NCI-H128 (cell line): Measurements from ENCODE around the gene RBM14.
A peak's percentile ranks its signal among the peaks of the same experiment; 100 is the strongest.
"Not testable (repeated sequence)": the region's sequence is repeated elsewhere in the genome, so short reads cannot be mapped to it uniquely, and the experiment has no call there.

ENCODE experiments used
- DNase-seq: peaks from one replicate; lab custom pipeline; 2025; ENCODE audit not compliant: unreplicated experiment; lab: John Stamatoyannopoulos, UW

RBM14 gene, protein sequence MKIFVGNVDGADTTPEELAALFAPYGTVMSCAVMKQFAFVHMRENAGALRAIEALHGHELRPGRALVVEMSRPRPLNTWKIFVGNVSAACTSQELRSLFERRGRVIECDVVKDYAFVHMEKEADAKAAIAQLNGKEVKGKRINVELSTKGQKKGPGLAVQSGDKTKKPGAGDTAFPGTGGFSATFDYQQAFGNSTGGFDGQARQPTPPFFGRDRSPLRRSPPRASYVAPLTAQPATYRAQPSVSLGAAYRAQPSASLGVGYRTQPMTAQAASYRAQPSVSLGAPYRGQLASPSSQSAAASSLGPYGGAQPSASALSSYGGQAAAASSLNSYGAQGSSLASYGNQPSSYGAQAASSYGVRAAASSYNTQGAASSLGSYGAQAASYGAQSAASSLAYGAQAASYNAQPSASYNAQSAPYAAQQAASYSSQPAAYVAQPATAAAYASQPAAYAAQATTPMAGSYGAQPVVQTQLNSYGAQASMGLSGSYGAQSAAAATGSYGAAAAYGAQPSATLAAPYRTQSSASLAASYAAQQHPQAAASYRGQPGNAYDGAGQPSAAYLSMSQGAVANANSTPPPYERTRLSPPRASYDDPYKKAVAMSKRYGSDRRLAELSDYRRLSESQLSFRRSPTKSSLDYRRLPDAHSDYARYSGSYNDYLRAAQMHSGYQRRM

GRCh38 chr11:66616379-66617154 lies at the start of gene RBM14:
Gene RBM14 (plus strand): TSS chr11:66616630. CDS start chr11:66616721, 91 bp downstream.
- DNase-seq: peak; percentile 98

DNA sequence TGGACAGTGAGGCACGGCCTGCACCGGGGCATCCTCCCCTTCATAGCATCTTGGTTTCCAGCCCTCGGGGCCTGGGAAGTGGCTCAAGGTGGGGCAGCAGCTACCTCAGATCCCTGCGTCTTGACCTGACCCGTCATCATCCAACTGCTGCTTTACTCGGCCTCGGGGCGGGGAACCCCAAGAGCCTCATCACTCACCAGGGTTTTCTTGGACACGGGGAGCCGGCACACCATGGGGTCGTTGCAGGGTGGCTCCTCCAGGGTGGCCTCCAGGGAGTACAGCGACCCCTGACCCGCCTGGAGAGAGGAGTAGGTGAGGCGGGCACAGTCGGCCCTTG lies 48.7 kb upstream of the RBM14 start:
- DNase-seq: no peak

- peak; percentile 52 for DNase-seq
Measured at GRCh38 chr11:66568124-66568916, 48.1 kb upstream of the RBM14 start, which contains the start of gene CTSF. Gene CTSF (minus strand): TSS chr11:66568606. CDS start chr11:66568486, 120 bp downstream.

- no peak for DNase-seq
Measured at GRCh38 chr11:66569076-66569475, 47.4 kb upstream of the RBM14 start.

GRCh38 chr11:66570079-66570849 lies 46.2 kb upstream of the RBM14 start:
- no peak for DNase-seq

DNA sequence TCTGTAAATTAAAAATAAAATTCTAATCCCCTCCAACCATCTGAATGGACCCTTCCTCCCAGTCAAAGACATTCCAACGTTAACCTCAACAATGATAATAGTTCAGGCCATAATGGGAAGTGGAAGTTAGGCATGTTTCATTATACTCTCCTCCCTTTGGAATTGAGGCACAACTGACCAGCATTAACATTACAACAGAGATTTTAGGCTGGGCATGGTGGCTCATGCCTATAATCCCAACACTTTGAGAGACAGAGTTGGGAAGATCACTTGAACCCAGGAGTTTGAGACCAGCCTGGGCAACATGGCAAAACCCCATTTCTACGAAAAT lies 45.6 kb upstream of the RBM14 start:
- no peak for DNase-seq

- DNase-seq: peak; percentile 35
Measured at GRCh38 chr11:66579017-66579606, 37.3 kb upstream of the RBM14 start.

- no peak for DNase-seq
Measured at GRCh38 chr11:66580803-66581202, 35.6 kb upstream of the RBM14 start.

DNA sequence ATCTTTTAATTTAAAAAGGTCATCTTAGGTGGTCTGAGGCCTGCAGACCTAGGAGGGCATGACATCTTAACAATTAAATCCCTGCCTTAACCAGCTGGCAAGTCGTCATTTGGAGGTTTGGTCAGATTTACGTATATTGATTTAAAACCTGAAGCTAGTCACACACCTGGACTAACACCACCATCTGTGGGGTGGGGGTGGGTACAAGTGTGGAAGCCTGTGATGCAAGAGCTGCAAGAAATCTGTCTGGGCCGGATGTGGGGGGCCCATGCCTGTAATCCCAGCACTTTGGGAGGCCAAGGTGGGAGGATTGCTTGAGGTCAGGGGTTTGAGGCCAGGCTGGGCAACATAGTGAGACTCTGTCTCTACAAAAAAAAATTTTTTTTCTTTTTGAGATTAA lies 35.2 kb upstream of the RBM14 start:
- no peak for DNase-seq

DNA sequence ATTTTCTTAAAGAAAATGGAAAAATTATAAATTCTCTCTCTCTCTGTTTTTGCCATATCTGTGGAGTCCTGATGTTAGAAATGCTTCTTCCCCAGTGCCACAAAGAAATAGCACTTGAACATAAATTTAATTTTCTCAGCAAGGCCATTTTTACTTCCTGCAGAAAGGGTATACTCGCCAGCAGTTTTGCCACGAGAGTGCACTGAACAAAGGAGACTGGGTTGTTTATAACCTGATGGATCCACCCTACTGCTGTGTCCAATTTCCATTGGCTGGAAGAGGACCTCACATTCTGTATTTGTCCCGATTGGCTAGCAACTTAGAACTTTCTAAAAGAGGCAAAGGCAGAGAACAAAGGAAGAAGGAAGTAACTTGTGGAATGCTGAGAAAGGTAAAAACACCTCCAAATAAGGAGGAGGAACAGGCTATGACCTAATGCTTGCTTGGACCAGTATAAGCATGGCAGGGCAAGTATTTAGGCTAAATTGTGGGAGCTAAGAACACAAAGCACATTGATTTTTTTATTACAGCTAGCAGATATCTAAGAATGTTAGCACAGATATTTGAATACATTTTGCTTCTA lies 33.8 kb upstream of the RBM14 start:
- not testable (repeated sequence) for DNase-seq

DNA sequence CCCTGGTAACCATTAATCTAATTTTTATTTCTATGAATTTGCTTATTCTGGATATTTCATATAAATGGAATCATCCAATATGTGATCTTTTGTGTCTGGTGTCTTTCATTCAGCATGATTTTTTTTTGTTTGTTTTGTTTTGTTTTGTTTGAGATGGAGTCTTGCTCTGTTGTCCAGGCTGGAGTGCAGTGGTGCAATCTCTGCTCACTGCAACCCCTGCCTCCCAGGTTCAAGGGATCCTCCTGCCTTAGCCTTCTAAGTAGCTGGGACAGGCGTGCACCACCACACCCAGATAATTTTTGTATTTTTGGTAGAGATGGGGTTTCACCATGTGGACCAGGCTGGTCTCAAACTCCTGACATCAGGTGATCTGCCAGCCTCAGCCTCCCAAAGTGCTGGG lies 31.0 kb upstream of the RBM14 start:
- DNase-seq: not testable (repeated sequence)

DNA sequence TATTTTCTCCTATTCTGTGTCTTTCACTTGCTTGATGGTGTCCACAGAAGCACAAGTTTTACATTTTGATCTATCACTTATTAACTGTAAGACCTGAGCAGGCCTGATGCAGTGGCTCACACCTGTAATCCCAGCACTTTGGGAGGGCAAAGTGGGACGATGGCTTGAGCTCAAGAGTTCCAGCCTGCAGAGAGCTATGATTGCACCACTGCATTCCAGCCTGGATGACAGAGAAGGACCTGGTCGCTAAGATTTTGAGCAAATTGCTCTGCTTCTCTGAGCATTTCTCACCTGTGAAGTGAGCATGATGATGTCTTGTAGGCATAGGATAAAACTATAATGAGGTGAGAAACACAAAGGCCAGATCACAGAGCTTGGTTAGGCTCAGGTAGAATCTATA lies 30.3 kb upstream of the RBM14 start:
- DNase-seq: no peak

GRCh38 chr11:66589315-66589714 lies 27.1 kb upstream of the RBM14 start:
- not testable (repeated sequence) for DNase-seq

GRCh38 chr11:66589996-66590675 lies 26.3 kb upstream of the RBM14 start:
- no peak for DNase-seq

- DNase-seq: no peak
Measured at GRCh38 chr11:66591175-66591574, 25.3 kb upstream of the RBM14 start.

GRCh38 chr11:66592457-66593302 lies 23.8 kb upstream of the RBM14 start, which contains the start of the genes CCDC87 and CCS:
Gene CCDC87 (minus strand): TSS chr11:66593063. CDS start chr11:66593015, 48 bp downstream.
Gene CCS (plus strand): TSS chr11:66593185. CDS start chr11:66593262, 77 bp downstream.
- peak; percentile 86 for DNase-seq

DNA sequence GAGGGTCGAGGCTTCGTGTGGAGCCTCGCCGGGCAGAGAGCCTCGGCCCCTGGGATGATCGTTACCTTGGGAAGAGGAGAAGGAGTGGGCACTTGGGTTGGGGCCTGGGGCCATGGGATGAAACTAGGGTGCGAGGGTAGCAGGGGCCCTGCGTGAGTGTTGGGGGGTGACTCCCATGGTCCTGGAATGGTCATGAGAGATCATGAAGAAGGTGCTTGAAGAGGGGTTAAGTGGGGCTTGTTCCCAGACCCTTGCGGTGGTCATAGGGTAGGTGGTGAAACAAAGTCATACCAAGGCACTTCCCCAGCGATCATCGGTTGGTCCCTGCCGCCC lies 23.2 kb upstream of the RBM14 start:
- no peak for DNase-seq

DNA sequence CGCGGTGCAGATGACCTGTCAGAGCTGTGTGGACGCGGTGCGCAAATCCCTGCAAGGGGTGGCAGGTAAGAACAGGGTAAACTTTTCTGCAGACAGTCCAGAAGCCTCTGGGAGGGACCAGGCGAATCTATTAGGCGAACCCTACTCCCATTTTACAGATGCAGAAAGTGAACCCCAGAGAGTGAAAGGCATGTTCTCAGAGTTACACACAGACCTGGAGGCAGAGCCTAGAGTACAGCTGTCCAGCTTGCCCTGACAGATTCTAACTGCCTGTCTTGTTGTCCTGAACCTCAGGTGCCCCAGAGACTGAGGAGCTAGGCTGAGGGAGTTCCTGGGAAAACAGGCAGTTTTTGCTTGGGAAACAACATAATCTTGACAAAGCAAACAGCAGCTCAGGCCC lies 22.8 kb upstream of the RBM14 start:
- DNase-seq: no peak
